A549 (cell line): ENCODE measurements around the gene CTBP1. TPM values are rescaled to one million over a fixed set of nuclear protein-coding genes. Genes with fewer than 3 reads are reported as not detected.
A peak's percentile ranks its signal among the peaks of the same experiment; 100 is the strongest.

Experiments used
- ATAC-seq, 2 experiments: fragments of 200-7000 bp in 1 of 2; fragments of >200 bp in 1 of 2; cut with Nextera tagmentation in 1 of 2; cut with Tn5 transposase in 1 of 2; 3 replicates each; pipeline versions ENCODE4 v1.8.0 to v1.9.1; 2018 to 2020; ENCODE audit warnings: mild to moderate bottlenecking in 1 of 2, moderate library complexity in 1 of 2
- CTCF ChIA-PET: fragments of 300-600 bp; sonication (Branson Sonifier 250); formaldehyde crosslinking; extraction: SDS; loops from one replicate; lab custom pipeline; 2021; ENCODE audit warnings: antibody characterized with exemption, inconsistent platforms; lab: Yijun Ruan, JAX
- POLR2A ChIA-PET: fragments of 350-600 bp; formaldehyde crosslinking; extraction: SDS; loops from one replicate; lab custom pipeline; 2021; ENCODE audit warnings: antibody characterized with exemption, inconsistent platforms; lab: Yijun Ruan, JAX
- DNase-seq, 2 experiments: peaks; one replicate each; pipeline versions ENCODE4 v3.0.0 to v3.0.0-alpha.2; 2011 to 2016; ENCODE audit warnings: low read depth in 1 of 2, low spot score in 1 of 2
- FAIRE-seq: peaks from 2 replicates; lab custom pipeline; 2011; peaks lifted over from hg19 to GRCh38; lab: Jason Lieb, UNC
- H3K27ac ChIP-seq, 2 experiments: fragments of >200 bp; sonication (Bioruptor Twin); formaldehyde crosslinking; 3 replicates each; pipeline ENCODE4 v1.5.1; 2016 to 2017
- H3K4me1 ChIP-seq: fragments of >200 bp; sonication (Bioruptor Twin); formaldehyde crosslinking; 3 replicates; pipeline ENCODE4 v1.6.1; 2016
- H3K4me2 ChIP-seq: fragments of >200 bp; sonication (Bioruptor Twin); formaldehyde crosslinking; 3 replicates; pipeline ENCODE4 v1.6.1; 2016
- H3K4me3 ChIP-seq: fragments of >200 bp; sonication (Bioruptor Twin); formaldehyde crosslinking; 3 replicates; pipeline ENCODE4 v1.5.1; 2016
- H3K9me3 ChIP-seq: fragments of >200 bp; sonication (Bioruptor Twin); formaldehyde crosslinking; 3 replicates; pipeline ENCODE4 v1.6.1; 2016
- BHLHE40 ChIP-seq: IDR thresholded peaks from 2 replicates; pipeline ENCODE4 v1.6.1; 2012; ENCODE audit warnings: low read depth, low read length, inconsistent platforms
- CEBPB ChIP-seq, 2 experiments: fragments of >200 bp in 1 of 2; sonication (Bioruptor Twin) in 1 of 2; formaldehyde crosslinking in 1 of 2; IDR thresholded peaks; 2 replicates each; pipeline ENCODE4 v1.6.1; 2012 to 2016
- CHD4 ChIP-seq: fragments of 200-600 bp; sonication (generic); IDR thresholded peaks from 2 replicates; pipeline ENCODE4 v1.6.1; 2016; ENCODE audit warnings: antibody characterized with exemption, mild to moderate bottlenecking, borderline replicate concordance
- EHMT2 ChIP-seq: fragments of 200-600 bp; sonication (generic); IDR thresholded peaks from 2 replicates; pipeline ENCODE4 v1.6.1; 2016; ENCODE audit warnings: antibody characterized with exemption, low read depth, mild to moderate bottlenecking, moderate library complexity
- EP300 ChIP-seq, 2 experiments: fragments of >200 bp; sonication (Bioruptor Twin); formaldehyde crosslinking; IDR thresholded peaks; 2 replicates in 1 of 2; 3 replicates in 1 of 2; pipeline ENCODE4 v1.6.1; 2016 to 2017
- ESRRA ChIP-seq: fragments of 150-350 bp; IDR thresholded peaks from 2 replicates; pipeline ENCODE4 v1.6.1; 2014; ENCODE audit warnings: mild to moderate bottlenecking, low read length, borderline replicate concordance
- FOSL2 ChIP-seq, 2 experiments: fragments of 450-650 bp in 1 of 2; fragments of >200 bp in 1 of 2; sonication (Bioruptor Twin) in 1 of 2; formaldehyde crosslinking; IDR thresholded peaks; 2 replicates each; pipeline versions ENCODE4 v1.5.0 to v1.6.1; 2016 to 2020; ENCODE audit warnings: mild to moderate bottlenecking in 1 of 2, moderate library complexity in 1 of 2
- GATA3 ChIP-seq: IDR thresholded peaks from 2 replicates; pipeline ENCODE4 v1.6.1; 2012; ENCODE audit warnings: borderline replicate concordance
- HMGXB4 ChIP-seq: fragments of 250-450 bp; sonication (Bioruptor Pico); IDR thresholded peaks from 2 replicates; pipeline ENCODE4 v1.5.0; 2021; ENCODE audit warnings: mild to moderate bottlenecking, moderate library complexity, borderline replicate concordance
- HOXA7 ChIP-seq: fragments of 250-450 bp; sonication (Bioruptor Pico); IDR thresholded peaks from 2 replicates; pipeline ENCODE4 v1.5.0; 2020; ENCODE audit warnings: mild to moderate bottlenecking, moderate library complexity
- HOXB13 ChIP-seq: fragments of 250-450 bp; sonication (Bioruptor Pico); IDR thresholded peaks from 2 replicates; pipeline ENCODE4 v1.5.0; 2020; ENCODE audit warnings: low read depth, mild to moderate bottlenecking, moderate library complexity
- MAFK ChIP-seq: fragments of 450-650 bp; IDR thresholded peaks from 2 replicates; pipeline ENCODE4 v1.6.1; 2014; ENCODE audit not compliant: partially characterized antibody
- MYC ChIP-seq: IDR thresholded peaks from 2 replicates; pipeline ENCODE4 v1.6.1; 2012; ENCODE audit warnings: mild to moderate bottlenecking, inconsistent platforms, low read length, improper control_type of control experiment, borderline replicate concordance
- NPAS2 ChIP-seq: fragments of 250-450 bp; sonication (Bioruptor Pico); IDR thresholded peaks from 2 replicates; pipeline ENCODE4 v1.8.0; 2022; ENCODE audit warnings: mild to moderate bottlenecking, moderate library complexity, borderline replicate concordance
- NR3C1 ChIP-seq: fragments of >200 bp; sonication (Bioruptor Twin); formaldehyde crosslinking; IDR thresholded peaks from 3 replicates; pipeline ENCODE4 v1.6.1; 2017
- PBX3 ChIP-seq: IDR thresholded peaks from 2 replicates; pipeline ENCODE4 v1.6.1; 2012
- PHF8 ChIP-seq: fragments of 200-600 bp; sonication (generic); IDR thresholded peaks from 2 replicates; pipeline ENCODE4 v1.6.1; 2016; ENCODE audit warnings: low read depth, mild to moderate bottlenecking, antibody characterized with exemption, moderate library complexity, borderline replicate concordance
- POLR2AphosphoS2 ChIP-seq: conservative IDR thresholded peaks from 2 replicates; pipeline ENCODE4 v1.6.1; 2012; ENCODE audit warnings: low read length, improper control_type of control experiment, inconsistent platforms
- RAD21 ChIP-seq, 2 experiments: fragments of >200 bp in 1 of 2; sonication (Bioruptor Twin) in 1 of 2; formaldehyde crosslinking in 1 of 2; IDR thresholded peaks in 1 of 2; conservative IDR thresholded peaks in 1 of 2; 2 replicates in 1 of 2; 3 replicates in 1 of 2; pipeline ENCODE4 v1.6.1; 2012 to 2018; ENCODE audit warnings: inconsistent platforms in 1 of 2
- RARB ChIP-seq: fragments of 250-450 bp; sonication (Bioruptor Pico); IDR thresholded peaks from 2 replicates; pipeline ENCODE4 v1.8.0; 2021; ENCODE audit warnings: mild to moderate bottlenecking, moderate library complexity
- REST ChIP-seq: fragments of 200-600 bp; sonication (generic); IDR thresholded peaks from 2 replicates; pipeline ENCODE4 v1.6.1; 2016; ENCODE audit warnings: antibody characterized with exemption, mild to moderate bottlenecking, moderate library complexity
- RFX5 ChIP-seq: fragments of 450-650 bp; IDR thresholded peaks from 2 replicates; pipeline ENCODE4 v1.7.1; 2014; ENCODE audit warnings: antibody characterized with exemption, mild to moderate bottlenecking, moderate library complexity
- RNF2 ChIP-seq: fragments of 200-600 bp; sonication (generic); IDR thresholded peaks from 2 replicates; pipeline ENCODE4 v1.6.1; 2016; ENCODE audit warnings: low read depth, mild to moderate bottlenecking, antibody characterized with exemption, moderate library complexity, borderline replicate concordance
- SMC3 ChIP-seq: fragments of >200 bp; sonication (Bioruptor Twin); formaldehyde crosslinking; IDR thresholded peaks from 3 replicates; pipeline ENCODE4 v1.6.1; 2018; ENCODE audit warnings: inconsistent platforms
- SREBF2 ChIP-seq: fragments of 450-650 bp; IDR thresholded peaks from 2 replicates; pipeline ENCODE4 v1.6.1; 2014; ENCODE audit warnings: mild to moderate bottlenecking, moderate library complexity
- ZNF302 ChIP-seq: fragments of 250-450 bp; sonication (Bioruptor Pico); IDR thresholded peaks from 2 replicates; pipeline ENCODE4 v1.9.0; 2021; ENCODE audit warnings: inconsistent platforms, mild to moderate bottlenecking, moderate library complexity
- WGBS: methylation state at CpG from one replicate; pipeline ENCODE4 v1.1.6; 2017; ENCODE audit errors: missing lambda C conversion rate; 5-methylcytosine and 5-hydroxymethylcytosine counted together
- polyA plus RNA-seq, 4 experiments: library from polyadenylated mRNA; depleted of rRNA in 3 of 4; stranded (reverse); fragments of >200 nt; fragmentation: RNase III in 1 of 4; extraction: RNeasy Plus Mini Kit Qiagen cat#74134 plus additional on column Dnase treatment in 1 of 4; gene quantifications; 2 replicates in 3 of 4; 3 replicates in 1 of 4; pipeline ENCODE4 v1.2.3, GENCODE V29; 2011 to 2017

Gene CTBP1
- polyA plus RNA-seq, 2 of the 4 experiments (the other 2 are of a cell fraction): 43.1 to 93.1 TPM

GRCh38 chr4:1279253-1279652 lies 30.3 kb upstream of the CTBP1 start (continued):
- no peak for TF ChIP-seq PBX3
- TF ChIP-seq, all 56 proteins: peak for 0

GRCh38 chr4:1277667-1278665 lies 29.0 kb upstream of the CTBP1 start:
- no peaks in the 10 kb centered on the region for H3K4me1 ChIP-seq
- no peak overlapping the region for H3K4me3 ChIP-seq
- peak; percentile 18 to 38 for DNase-seq
- ChIA-PET CTCF (interaction anchor here (1.3 kb wide), 1 partner anchor 10 kb away, joined by 5 read pairs; no protein-coding TSS in a partner anchor), POLR2A (no interaction called here)
- H3K4me2 ChIP-seq: no peak overlapping the region
- ATAC-seq: peak in 1 of 2 experiments; percentile 59; a peak in 2 of 6 replicates
- H3K27ac ChIP-seq: no peak overlapping the region
- no peaks in the 10 kb centered on the region for H3K9me3 ChIP-seq
- TF ChIP-seq MAFK (peak; percentile 87), SMC3 (no peak), PHF8 (no peak), FOSL2 (IDR thresholded peaks at IDR 0.05) (no peak), FOSL2 (CRISPR knock-in tag; IDR thresholded peaks at IDR 0.05) (peak; percentile 48), RARB (no peak), ESRRA (no peak), RNF2 (no peak), GATA3 (no peak), EHMT2 (no peak), RFX5 (no peak), ZNF302 (CRISPR knock-in tag) (no peak), RAD21 (conservative IDR thresholded peaks at IDR 0.05 in 1 of 2, IDR thresholded peaks at IDR 0.05 in 1 of 2) (0 out of 5 replicates have a peak, but pooled peaks of 1 of the 2 experiments have one; percentile 6), CHD4 (no peak), SREBF2 (no peak), MYC (no peak)
- FAIRE-seq: no peak
- WGBS: 45% methylated on average over 15 of the region's 15 CpGs

GRCh38 chr4:1276984-1277383 lies 28.1 kb upstream of the CTBP1 start:
- ChIA-PET POLR2A (no interaction called here), CTCF (no interaction called here)
- Histone ChIP-seq H3K27ac (no peak overlapping the region), H3K4me1 (no peaks in the 10 kb centered on the region), H3K4me2 (no peak overlapping the region), H3K9me3 (no peaks in the 10 kb centered on the region), H3K4me3 (no peak overlapping the region)
- 8% methylated on average over 2 of the region's 2 CpGs for WGBS
- no peak for ATAC-seq
- DNase-seq: no peak
- FAIRE-seq: no peak
- no peak for TF ChIP-seq EP300 (IDR thresholded peaks at IDR 0.05)
- no peak for TF ChIP-seq NR3C1
- no peak for TF ChIP-seq RNF2
- no peak for TF ChIP-seq HMGXB4 (CRISPR knock-in tag)
- TF ChIP-seq HOXB13 (CRISPR knock-in tag): no peak
- no peak for TF ChIP-seq BHLHE40
- TF ChIP-seq ZNF302 (CRISPR knock-in tag): no peak
- TF ChIP-seq SMC3: no peak
- no peak for TF ChIP-seq CEBPB (IDR thresholded peaks at IDR 0.05)
- no peak for TF ChIP-seq GATA3
- no peak for TF ChIP-seq REST
- TF ChIP-seq POLR2AphosphoS2: no peak
- TF ChIP-seq NPAS2 (CRISPR knock-in tag): no peak
- no peak for TF ChIP-seq HOXA7
